ENCODE results near the gene SMIM17.

SMIM17 gene

DNA sequence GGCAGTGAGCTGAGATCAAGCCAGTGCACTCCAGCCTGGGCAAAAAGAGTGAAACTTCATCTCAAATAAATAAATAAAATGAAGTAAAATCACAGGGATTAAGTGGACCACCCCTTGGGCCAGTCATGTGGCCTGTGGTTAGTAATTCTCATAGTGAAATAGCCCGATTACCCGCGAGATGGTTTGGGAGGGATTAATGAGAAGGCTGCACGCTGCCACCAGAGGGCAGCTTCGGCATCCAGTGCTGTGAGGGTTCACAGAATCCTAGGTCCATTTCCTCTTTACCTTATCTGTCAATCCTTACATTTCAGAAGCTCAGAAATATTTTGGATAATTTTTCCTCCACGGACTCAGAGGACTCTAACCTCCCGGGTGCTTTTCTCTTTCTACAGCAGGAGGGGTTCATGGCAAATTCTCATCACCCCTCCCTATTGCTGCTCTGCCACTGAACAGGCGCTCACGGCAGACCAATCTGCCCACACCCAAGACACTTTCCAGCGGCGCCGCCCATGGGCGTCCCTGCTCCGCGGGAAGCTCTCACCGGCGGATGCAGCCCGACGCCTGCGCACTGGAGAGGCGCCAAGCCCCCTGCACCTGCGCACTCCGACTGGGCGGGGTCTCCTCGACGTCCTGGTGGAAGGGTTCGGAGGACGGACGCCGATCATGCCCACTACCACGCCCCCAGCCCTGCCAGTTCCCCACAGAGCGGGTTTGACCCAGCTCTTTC lies 17.6 kb downstream of the SMIM17 start:
- peak in 22 of 56 donors; percentile 6 to 58 (median 33) for DNase-seq

DNA sequence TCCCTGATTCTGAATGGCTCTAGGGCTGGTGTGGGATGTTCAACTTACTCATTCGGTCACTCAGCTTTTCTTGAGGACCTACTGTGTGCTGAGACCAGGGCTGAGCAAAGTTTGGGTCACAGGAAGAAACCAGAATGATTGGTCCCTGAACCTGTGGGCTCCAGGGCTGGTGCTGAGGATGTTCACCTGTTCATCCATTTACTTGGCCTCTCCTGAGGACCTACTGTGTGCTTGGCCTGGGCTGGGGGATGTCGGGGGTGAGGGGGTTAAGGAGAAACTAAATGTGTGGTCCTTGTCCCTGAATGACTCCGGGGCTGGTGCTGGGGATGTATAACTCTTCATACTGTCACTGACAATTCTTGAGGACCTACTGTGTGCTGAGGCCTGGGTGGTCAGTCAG lies 18.3 kb downstream of the SMIM17 start:
- DNase-seq = no peak

DNA sequence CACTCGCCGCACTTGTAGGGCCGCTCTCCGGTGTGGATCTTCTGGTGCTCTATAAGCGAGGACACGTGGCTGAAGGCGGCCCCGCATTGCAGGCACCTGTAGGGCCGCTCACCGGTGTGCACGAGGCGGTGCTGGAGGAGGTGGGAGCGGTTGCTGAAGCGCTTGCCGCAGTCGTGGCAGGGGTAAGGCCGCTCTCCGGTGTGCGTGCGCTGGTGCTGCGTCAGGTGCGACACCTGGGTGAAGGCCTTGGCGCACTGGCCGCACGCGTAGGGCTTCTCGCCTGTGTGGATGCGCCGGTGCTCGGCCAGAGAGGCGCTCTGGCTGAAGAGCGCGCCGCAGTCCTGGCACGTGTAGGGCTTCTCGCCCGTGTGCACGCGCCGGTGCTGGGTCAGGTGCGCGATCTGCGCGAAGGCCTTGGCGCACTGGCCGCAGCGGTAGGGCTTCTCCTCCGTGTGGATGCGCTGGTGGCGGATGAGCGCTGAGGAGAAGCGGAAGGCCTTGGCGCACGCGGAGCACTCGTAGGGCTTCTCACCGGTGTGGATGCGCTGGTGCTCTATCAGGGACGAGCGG lies 21.1 kb downstream of the SMIM17 start:
- DNase-seq = no peak

DNA sequence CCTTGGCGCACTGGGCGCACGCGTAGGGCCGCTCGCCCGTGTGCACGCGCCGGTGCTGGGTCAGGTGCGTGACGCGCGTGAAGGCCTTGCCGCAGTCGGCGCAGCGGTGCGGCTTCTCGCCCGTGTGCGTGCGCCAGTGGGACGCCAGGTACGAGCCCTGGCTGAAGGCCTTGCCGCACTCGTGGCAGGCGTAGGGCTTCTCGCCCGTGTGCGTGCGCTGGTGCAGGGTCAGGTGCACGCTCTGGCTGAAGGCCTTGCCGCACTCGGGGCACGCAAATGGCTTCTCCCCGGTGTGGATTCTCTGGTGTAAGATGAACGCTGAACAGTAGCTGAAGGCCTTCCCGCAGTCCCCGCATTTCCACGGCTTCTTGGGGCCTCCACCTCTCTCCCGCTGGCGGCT lies 21.6 kb downstream of the SMIM17 start:
- DNase-seq = no peak

DNA sequence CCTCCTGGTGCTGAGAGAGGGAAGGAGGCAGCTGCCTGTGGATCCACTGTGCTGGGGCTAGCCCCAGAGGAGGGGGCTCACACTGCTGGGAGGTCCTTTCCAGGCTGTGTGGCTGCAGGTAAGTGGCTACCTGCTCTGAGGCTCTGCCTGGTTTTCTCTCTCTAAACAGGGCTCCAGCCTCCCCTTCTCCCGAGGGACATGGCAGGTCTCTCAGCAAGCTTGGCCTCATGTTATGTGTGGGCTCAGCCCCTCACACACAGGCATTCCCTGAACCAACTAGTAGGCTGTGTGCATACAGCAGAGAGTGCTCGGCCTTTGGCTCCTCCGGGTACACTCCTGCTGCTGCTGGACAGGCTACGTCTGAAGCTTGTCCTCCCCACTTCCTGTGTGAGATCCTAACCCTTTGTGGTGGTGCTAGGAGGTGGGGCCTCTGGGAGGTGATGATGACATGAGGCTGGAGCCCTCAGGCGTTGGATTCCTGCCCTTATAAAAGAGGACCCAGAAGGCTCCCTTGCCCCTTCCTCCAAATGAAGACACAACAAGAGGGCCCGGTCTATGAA lies 24.4 kb downstream of the SMIM17 start:
- no peak for DNase-seq

DNA sequence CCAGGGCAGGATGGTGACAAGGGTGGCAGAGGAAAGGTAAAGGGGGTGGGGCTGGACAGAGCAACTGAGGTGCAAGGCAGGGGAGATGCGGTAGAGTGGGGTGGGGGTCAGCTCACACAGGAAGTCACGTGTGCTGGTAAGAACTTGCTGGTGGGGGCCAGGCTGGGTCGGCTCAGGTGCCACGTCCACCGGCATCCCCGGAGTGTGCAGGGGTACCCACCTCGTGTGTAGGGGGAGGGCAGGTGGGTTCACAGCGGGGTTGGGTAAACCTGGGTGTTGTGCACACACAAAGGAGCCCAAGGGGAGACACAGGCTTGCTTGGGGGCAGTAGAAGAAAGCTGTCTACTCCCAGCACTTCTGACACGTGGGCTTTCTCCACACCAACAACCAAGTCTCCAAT lies 25.7 kb downstream of the SMIM17 start:
- no peak for DNase-seq

DNA sequence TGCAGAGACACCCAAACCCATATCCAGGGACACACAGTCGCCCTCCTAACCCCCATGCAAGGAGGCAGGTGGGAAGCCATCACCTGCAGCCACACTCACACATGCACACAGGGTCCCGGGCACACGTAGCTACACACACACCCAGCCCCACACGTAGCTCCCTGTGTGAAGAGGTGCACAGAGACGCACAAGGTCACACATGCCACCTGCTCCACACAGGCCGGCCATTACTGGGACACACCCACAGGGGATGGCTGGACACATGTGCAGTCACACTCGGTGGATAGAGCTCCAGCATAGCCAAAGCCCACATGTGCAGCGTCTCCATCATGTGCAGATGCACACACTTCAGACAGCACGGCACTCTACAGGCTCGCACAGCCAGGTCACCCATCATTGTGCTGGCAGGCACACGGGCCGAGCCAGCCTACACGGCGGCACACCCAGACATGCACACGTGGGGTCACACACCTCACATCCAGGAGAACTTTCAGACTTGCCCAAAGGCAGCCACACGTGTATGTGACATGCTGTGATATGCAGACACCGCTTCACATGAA lies 27.5 kb downstream of the SMIM17 start:
- DNase-seq = no peak

DNA sequence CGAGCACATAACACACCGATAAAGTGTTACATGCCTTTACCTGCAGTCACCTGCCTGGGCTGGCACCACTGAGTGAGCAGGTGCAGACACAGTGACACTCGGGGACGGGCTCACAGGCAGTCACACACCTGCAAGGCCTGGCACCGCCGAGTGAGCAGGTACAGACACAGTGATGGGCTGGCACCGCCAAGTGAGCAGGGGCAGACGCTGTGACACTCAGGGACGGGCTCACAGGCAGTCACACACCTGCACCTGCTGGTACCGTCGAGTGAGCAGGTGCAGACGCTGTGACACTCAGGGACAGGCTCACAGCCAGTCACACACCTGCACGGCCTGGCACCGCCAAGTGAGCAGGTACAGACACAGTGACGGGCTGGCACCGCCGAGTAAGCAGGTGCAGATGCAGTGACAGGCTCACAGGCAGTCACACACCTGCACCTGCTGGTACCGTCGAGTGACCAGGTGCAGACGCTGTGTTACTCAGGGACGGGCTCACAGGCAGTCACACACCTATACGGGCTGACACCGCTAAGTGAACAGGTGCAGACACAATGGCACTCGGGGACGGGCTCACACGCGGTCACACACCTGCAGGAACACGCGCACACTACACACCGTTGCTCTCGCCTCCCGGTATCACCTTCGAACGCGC lies 28.1 kb downstream of the SMIM17 start:
- DNase-seq = peak in 5 of 56 donors; percentile 39 to 67 (median 47)

DNA sequence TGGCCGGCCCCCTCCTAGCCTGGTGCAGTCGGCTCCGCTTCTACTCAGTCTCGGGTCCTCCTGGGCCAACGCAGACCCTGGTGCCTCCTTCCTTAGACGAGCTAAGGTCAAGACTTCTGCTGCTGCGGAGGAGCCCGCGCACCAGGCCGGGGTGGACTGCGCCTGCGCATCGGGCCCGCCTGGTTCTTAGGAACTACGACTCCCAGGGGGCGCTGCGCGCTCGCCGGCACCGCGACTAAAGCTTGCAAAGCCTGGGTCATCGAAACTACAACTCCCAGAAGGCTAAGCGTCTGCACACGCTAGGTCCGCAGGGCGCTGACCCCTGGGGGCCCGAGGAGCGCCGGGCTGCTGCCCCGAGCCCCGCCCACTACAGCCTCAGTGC lies 28.6 kb downstream of the SMIM17 start, which contains the start of gene ZNF835:
Gene ZNF835, minus strand, starts transcription at position 145 of the 382 bp plus-strand sequence. CDS start 6,559 bp downstream, outside the sequence.
- peak; percentile 63 to 97 (median 91) for DNase-seq

DNA sequence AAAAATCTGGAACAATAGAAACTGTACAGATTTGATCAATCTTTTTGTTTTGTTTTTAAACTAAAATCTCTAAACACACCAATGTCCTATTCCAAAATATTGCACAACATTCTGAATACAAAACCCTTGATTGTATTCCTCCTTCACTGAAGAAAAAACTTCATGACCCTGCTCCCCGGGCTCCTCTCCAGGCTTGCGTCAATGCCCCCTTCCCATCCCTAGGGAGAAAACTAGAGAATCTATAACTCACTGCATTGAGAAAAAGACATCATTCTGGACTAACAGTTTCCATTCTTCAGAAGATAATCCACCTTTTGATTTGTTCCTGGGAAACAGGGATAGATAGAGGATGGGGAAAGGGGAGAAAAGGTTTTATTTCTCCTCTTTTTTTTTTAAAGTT lies 29.7 kb downstream of the SMIM17 start:
- DNase-seq = peak in 1 of 56 donors; percentile 24

DNA sequence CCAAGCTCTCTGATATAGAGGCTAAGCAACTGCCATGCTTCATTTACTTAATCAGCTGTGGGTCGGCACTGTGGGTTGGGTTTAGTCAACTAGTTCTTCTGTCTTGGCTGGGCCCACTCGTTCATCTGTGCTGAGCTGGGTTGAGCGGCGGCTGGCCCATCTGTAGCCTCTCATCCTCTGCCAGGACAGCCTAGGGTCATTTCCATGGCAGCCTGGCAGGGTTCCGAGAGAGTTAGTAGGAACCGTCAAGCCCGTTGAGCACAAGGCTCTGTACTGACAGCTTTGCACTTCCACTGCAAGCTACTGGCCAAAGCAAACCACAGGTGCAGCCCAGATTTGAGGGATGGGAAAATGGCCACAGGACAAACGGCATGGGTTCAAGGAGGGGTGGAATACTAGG lies 35.2 kb downstream of the SMIM17 start:
- peak in 27 of 56 donors; percentile 7 to 69 (median 24) for DNase-seq

DNA sequence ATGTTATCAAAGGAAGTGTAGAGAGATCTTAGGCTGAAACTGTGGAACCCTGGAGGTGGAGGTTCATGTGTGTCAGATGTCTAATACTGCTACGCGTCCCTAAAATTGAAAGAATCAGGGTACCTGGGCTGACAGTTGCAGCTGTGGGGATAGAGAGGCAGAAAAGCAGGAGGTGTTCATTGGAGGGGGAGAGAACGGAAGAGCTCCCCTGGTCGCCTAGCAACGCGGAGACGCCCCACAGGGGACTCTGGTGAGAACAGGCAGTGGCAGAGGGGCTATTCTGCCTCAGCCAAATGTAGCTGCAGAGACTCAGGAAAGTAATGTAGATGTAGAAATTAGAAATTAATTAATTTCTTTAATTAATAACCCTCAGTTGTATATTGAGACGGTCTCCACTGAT lies 38.7 kb downstream of the SMIM17 start:
- DNase-seq = peak in 19 of 56 donors; percentile 3 to 71 (median 36)

DNA sequence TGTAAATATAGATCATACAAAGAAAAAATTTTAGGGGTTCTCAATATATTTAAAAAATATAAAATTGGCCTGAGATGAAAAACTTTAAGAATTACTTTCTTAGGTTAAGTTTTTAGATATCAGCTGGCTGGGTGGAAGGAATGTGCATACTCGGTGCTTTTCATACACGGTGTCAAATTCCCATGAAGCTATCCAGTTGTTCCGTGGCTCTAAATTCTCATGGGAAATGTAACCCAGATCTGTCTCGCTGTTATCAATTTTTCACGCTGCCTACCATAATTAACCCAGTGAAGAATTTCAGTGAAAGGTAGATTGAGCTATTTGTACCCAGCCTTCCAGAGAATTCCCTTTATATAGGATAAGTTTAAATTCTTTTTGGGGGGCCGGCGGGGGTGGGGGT lies 40.2 kb downstream of the SMIM17 start:
- DNase-seq = no peak

DNA sequence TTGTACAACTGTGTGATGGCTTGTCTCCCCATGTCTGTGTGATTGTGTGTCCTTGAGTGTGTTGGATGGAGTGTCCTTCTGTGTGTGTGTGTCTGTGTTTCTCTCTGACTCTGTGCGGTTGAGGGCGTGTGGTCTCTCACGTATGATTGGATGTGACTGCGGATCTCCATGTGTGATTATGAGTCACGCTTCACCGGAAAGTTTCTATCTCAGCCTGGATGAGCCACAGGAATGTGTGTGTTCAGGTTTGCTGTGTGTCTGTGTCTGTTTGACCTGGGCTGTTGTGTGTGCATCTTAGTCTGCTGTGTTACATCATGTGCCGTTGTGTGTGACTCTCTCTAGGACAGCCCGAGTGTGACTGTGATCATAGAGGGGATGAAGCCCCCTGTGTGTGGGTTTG lies 44.1 kb downstream of the SMIM17 start:
- DNase-seq = no peak

DNA sequence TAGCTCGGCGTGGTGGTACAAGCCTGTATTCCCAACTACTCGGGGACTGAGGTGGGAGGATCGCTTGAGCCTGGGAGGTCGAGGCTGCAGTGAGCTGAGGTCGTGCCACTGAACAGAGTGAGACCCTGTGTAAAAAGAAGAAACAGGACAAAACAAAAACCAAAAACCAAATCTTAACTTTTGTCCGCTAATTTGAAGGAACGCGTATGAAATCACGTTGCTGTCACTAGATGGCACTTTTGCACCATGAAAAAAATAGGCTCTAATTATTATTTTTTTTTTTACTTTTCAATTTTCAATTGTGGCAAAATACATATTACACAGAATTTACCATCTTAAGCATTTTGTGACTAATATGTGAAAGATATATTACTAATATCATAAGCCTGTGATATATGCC lies 46.2 kb downstream of the SMIM17 start:
- DNase-seq = no peak

DNA sequence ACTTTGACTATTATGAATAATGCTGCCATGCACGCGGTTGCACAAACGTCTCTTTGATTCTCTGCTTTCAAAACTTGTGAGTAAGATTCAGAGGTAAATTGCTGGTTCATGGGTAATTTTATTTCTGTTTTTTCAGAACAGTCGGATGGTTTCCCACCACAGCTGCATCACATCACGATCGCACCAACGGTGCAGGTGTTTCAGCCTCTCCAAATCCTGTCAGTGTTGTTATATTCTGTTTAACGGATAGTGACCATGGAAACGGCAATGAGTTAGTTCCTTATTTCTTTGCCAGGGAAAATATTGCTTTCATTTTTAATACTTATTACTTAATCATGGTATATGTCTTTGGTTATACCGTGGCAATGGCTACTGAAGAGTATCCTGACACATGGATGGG lies 47.7 kb downstream of the SMIM17 start:
- DNase-seq = peak in 2 of 56 donors; percentile 12 to 38

DNA sequence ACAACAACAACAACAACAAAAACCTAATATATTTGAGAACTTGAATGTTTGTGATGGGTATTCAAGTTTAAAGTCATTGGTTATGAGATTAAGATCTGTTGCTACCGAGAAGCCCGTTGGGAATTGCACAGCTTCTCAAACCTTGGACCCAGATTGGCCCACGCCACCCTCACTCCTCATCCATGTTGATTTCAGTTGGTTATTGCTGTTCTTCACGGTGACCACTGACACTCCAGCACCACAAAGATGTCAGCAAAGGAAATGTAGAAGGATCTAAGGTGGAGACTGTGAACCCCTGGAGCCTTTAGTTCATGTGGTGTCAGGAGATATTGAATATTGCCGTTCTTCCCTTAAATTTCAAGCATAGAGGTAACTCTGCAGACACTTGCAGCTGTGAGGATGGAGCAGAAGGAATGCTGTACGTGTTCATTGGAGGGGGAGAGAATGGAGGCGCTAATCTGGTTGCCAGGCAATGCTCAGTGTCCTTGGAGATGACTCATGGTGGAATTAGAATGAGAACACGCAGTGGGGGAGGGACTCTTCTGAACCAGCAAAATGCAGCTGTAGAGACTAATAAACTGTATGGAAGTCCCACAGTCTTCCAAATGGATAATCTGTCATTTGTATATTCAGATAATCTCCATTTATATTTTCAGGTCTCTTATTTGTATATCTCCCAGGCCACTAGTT lies 49.4 kb downstream of the SMIM17 start:
- peak in 49 of 56 donors; percentile 12 to 88 (median 55) for DNase-seq

DNA sequence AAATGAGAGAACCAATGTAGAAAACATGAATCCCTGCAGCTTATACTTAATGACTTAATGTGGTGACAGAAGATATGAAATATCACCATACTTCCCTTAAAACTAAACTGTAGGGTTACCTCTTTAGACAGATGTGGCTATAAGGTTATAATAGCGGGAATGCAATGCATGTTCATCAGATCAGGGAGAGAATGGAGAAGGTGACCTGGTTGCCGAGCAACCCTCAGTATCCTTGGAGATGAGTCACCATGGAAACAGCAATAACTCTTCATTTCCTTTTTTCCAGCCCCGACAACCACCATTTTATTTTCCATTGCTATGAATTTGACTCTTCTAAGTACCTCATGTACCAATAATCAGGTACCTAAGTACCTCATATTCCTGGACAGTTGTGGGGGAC lies 56.6 kb downstream of the SMIM17 start:
- DNase-seq = peak in 14 of 56 donors; percentile 13 to 57 (median 24)

DNA sequence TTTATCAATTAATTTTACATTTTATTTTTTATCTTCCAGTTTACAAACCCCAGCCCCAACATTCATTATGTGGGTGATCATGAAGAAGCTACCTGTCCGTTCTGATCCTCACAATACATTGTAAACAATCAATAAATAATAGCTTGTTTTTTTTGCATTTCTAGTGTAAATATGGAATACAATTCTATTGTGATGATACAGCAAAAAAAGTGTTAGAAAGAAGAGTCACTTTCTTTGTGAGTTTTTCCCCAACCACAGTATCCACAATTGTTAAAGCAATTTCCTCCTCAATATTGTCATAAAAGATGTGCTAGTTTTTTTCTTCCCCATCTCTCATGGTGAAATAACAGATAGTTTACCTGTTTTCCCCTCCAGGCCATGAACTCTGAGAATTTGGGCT lies 58.9 kb downstream of the SMIM17 start:
- no peak for DNase-seq

DNA sequence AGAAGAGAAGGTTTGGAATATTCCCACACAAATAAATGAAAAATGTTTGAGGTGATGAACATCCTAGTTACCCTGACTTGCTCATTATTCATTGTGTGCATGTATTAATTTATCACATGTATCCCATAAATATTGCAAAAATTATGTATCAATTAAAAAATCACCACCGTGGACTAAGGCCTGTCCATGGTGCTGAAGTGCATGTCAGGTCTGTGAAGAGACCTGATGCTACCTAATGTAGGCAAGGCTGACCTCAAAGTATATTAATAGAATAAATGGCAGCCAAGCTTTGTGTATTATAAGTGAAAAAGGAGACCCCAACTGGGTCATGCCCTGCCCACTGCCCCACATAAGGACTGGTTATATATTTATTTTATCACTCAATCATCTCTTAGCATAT lies 63.0 kb downstream of the SMIM17 start:
- no peak for DNase-seq

Data from nucleus accumbens (tissue), 56 donors.